Endothelial cell (in vitro differentiated cells): ENCODE data around the gene PPARD. TPM values are rescaled to one million over a fixed set of nuclear protein-coding genes. Genes with fewer than 3 reads are reported as not detected.

Experiments
- DNase-seq: peaks from one replicate; pipeline ENCODE4 v3.0.0; 2021; ENCODE audit warnings: low spot score
- H3K27ac Mint-ChIP-seq: one replicate; pipeline ENCODE4 v1.8.0; 2021; ENCODE audit warnings: mixed read lengths, inconsistent platforms; ENCODE audit not compliant: unreplicated experiment
- H3K27me3 Mint-ChIP-seq: one replicate; pipeline ENCODE4 v1.8.0; 2021; ENCODE audit warnings: mild to moderate bottlenecking, moderate library complexity, mixed read lengths, inconsistent platforms; ENCODE audit not compliant: unreplicated experiment
- H3K36me3 Mint-ChIP-seq: one replicate; pipeline ENCODE4 v1.8.0; 2021; ENCODE audit warnings: mild to moderate bottlenecking, low read depth, mixed read lengths, inconsistent platforms; ENCODE audit not compliant: unreplicated experiment
- H3K4me1 Mint-ChIP-seq: one replicate; pipeline ENCODE4 v1.8.0; 2021; ENCODE audit warnings: mild to moderate bottlenecking, mixed read lengths, inconsistent platforms; ENCODE audit not compliant: unreplicated experiment
- H3K4me3 Mint-ChIP-seq: one replicate; pipeline ENCODE4 v1.8.0; 2021; ENCODE audit warnings: mild to moderate bottlenecking, mixed read lengths, inconsistent platforms; ENCODE audit not compliant: unreplicated experiment
- H3K9me3 Mint-ChIP-seq: one replicate; pipeline ENCODE4 v1.8.0; 2021; ENCODE audit warnings: mixed read lengths, inconsistent platforms; ENCODE audit not compliant: unreplicated experiment
- total RNA-seq: library from RNA; stranded (reverse); fragmentation: NEBNext Ultra II Directional; extraction: Animal tissue kit (Norgen Biotek cat#: 25700); gene quantifications from one replicate; pipeline ENCODE4 v1.2.1, GENCODE V29; 2021; ENCODE audit not compliant: unreplicated experiment
- TF ChIP-seq, protein P1 (sequence below): fragments of 200-600 bp; sonication (generic); IDR thresholded peaks from one replicate; pipeline ENCODE4 v1.5.0; 2021; ENCODE audit warnings: antibody characterized with exemption; ENCODE audit not compliant: unreplicated experiment

PPARD gene
- total RNA-seq, 1 donor from 2014 or later = 38.7 TPM

DNA sequence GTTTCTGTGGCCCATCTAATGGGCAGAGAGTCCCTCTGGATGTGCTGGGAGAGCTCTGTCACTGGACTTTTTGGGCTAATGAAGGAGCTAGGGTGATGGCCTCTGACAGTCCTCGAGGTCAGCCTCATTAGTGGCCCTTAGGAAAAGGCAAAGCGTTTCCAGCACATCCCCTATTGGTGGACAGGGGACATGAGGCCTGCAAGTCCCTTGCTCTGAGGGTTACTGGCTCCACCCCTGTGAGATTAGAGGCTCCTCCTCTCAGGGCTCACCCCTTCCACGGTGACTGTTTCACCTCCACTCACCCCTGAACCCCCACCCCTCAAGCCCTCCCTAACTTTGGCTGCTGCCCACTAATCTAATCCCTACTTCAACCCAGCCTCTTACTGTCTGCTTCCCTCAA, 97.0 kb downstream of the PPARD start:
- no peaks in the 10 kb centered on the region for H3K27me3 Mint-ChIP-seq
- no peak for DNase-seq
- H3K27ac Mint-ChIP-seq = no peak overlapping the region

DNA sequence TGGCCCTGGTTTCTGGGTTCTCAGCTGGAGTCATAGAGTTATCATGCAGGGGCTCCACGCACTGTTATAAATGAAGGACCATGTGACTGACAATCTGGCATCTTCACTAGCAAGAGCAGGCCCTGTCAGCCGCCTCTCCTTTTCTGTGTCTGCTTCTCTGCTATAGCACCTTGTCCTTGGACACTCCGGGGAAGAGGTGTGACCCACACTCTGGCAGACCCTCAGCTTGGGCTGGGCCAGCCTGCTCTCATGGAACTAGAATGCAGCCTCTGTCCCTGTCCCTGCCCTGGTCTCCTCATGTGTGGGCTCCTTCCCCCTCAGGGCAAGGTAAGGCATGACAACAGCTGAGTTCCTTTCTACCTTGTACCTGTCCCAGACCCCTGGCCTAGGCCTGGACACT, 98.8 kb downstream of the PPARD start:
- Mint-ChIP-seq H3K9me3 (no peaks in the 10 kb centered on the region), H3K4me1 (peaks cover 10% of the 10 kb centered on the region), H3K4me3 (no peak overlapping the region), H3K27me3 (no peaks in the 10 kb centered on the region), H3K27ac (no peak overlapping the region), H3K36me3 (no peaks in the 10 kb centered on the region)
- no peak for DNase-seq
- TF ChIP-seq, protein P1, sequence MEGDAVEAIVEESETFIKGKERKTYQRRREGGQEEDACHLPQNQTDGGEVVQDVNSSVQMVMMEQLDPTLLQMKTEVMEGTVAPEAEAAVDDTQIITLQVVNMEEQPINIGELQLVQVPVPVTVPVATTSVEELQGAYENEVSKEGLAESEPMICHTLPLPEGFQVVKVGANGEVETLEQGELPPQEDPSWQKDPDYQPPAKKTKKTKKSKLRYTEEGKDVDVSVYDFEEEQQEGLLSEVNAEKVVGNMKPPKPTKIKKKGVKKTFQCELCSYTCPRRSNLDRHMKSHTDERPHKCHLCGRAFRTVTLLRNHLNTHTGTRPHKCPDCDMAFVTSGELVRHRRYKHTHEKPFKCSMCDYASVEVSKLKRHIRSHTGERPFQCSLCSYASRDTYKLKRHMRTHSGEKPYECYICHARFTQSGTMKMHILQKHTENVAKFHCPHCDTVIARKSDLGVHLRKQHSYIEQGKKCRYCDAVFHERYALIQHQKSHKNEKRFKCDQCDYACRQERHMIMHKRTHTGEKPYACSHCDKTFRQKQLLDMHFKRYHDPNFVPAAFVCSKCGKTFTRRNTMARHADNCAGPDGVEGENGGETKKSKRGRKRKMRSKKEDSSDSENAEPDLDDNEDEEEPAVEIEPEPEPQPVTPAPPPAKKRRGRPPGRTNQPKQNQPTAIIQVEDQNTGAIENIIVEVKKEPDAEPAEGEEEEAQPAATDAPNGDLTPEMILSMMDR = no peak

More for the DNA sequence above, 97.0 kb downstream of the PPARD start:
- H3K4me3 Mint-ChIP-seq = no peak overlapping the region
- H3K36me3 Mint-ChIP-seq = no peaks in the 10 kb centered on the region
- TF ChIP-seq, protein P1 = no peak
- peaks cover 10% of the 10 kb centered on the region for H3K4me1 Mint-ChIP-seq
- no peaks in the 10 kb centered on the region for H3K9me3 Mint-ChIP-seq

DNA sequence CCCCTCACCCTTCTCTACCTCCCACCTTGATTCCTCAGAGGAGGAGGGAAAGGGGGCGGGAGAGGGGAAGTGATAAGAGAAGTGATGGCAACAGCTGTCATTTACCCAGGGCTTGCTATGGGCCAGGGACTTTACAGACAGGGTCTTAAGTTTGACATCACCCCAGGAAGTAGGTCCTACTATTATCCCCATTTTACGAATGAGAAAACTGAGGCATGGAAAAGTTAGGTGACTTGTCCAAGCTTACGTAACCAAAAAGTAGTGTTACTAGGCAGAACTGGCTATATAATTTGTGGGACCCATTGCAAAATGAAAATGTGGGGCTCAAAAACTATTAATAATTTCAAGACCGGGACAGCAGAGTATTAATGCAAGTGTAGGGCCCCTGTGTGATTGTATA, 99.3 kb downstream of the PPARD start:
- no peak for DNase-seq
- Mint-ChIP-seq H3K9me3 (no peaks in the 10 kb centered on the region), H3K27ac (no peak overlapping the region), H3K27me3 (no peaks in the 10 kb centered on the region), H3K36me3 (no peaks in the 10 kb centered on the region), H3K4me3 (no peak overlapping the region), H3K4me1 (peaks cover 10% of the 10 kb centered on the region)
- TF ChIP-seq, protein P1 = no peak

DNA sequence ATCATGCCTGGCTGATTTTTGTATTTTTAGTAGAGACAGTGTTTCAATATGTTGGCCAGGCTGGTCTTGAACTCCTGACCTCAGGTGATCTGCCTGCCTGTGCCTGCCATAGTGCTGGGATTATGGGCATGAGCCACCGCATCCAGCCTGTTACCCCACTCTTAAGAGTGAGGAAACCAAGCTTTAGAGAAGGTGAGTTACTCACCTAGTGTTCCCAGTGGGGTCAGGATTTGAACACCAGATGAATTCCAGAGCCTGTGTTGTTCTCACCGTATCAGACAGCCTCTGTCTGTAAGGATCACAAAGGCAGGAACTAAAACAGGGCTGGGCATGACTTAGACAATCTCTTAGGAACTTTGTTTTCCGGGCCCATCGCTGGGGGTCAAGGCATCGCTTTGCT, 100.3 kb downstream of the PPARD start:
- Mint-ChIP-seq H3K4me1 (peaks cover 10% of the 10 kb centered on the region), H3K9me3 (no peaks in the 10 kb centered on the region), H3K36me3 (no peaks in the 10 kb centered on the region), H3K4me3 (no peak overlapping the region), H3K27me3 (peaks cover 1% of the 10 kb centered on the region), H3K27ac (no peak overlapping the region)
- DNase-seq = no peak
- TF ChIP-seq, protein P1 = no peak

DNA sequence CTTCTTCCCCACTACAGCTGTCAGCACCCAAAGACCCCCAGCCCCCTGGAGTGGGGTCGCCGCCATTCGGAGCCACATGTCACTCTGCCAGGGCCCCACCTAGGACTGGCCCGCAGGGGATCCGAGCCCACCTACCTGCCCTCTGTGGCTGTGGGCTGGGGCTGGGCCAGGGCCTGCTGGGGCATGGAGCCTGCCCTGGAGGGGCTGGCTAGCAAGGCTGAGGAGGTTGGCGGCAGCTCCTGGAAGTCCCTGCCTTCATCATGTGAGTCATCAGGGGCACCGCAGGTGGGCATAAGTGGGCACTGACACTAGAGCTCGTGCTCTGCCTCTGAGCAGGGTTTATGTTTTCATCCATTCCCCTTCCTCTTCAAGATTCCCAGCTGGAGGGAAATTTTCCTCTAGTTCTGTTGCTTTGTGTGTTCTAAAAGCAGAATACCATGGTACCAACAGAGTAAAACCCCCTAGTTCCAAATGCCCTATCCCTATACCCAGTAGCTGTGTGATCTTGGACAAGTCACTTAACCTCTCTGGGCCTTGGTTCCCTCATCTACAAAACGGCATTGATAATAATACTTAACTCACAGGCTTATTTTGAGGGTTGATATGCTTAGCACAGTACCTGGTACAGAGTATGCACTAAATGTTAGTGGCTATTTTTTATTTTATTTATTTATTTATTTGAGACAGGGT, 101.1 kb downstream of the PPARD start:
- Mint-ChIP-seq H3K27ac (no peak overlapping the region), H3K27me3 (peaks cover 1% of the 10 kb centered on the region), H3K4me3 (no peak overlapping the region), H3K9me3 (no peaks in the 10 kb centered on the region), H3K4me1 (peaks cover 10% of the 10 kb centered on the region), H3K36me3 (no peaks in the 10 kb centered on the region)
- DNase-seq = no peak
- TF ChIP-seq, protein P1 = no peak
